WERI-Rb-1 (cell line): ENCODE data around the gene OAF.

Source experiments
- DNase-seq: peaks from one replicate; pipeline ENCODE4 v3.0.0-alpha.2; 2020
- H3K27ac ChIP-seq: fragments of 250-450 bp; sonication (Bioruptor Pico); 2 replicates; pipeline ENCODE4 v1.5.1; 2020; ENCODE audit warnings: mild to moderate bottlenecking, moderate library complexity
- H3K27me3 ChIP-seq: fragments of 250-450 bp; sonication (Bioruptor Pico); 2 replicates; pipeline ENCODE4 v1.5.1; 2021; ENCODE audit warnings: mild to moderate bottlenecking, low read depth, moderate library complexity; ENCODE audit not compliant: insufficient read depth, severe bottlenecking
- H3K36me3 ChIP-seq: fragments of 250-450 bp; sonication (Bioruptor Pico); 2 replicates; pipeline ENCODE4 v1.5.1; 2020; ENCODE audit warnings: mild to moderate bottlenecking, moderate library complexity
- H3K4me3 ChIP-seq: 2 replicates; pipeline ENCODE4 v1.5.1; 2011; ENCODE audit warnings: low read depth, mild to moderate bottlenecking, control low read depth, low read length
- H3K9me3 ChIP-seq: fragments of 250-450 bp; sonication (Bioruptor Pico); 2 replicates; pipeline ENCODE4 v1.5.1; 2021; ENCODE audit warnings: mild to moderate bottlenecking, moderate library complexity; ENCODE audit not compliant: severe bottlenecking
- TF ChIP-seq, protein P1 (sequence below): IDR thresholded peaks from 2 replicates; pipeline ENCODE4 v1.5.1; 2011; ENCODE audit warnings: low read depth, mild to moderate bottlenecking, control low read depth, inconsistent platforms, low read length

The OAF gene

DNA sequence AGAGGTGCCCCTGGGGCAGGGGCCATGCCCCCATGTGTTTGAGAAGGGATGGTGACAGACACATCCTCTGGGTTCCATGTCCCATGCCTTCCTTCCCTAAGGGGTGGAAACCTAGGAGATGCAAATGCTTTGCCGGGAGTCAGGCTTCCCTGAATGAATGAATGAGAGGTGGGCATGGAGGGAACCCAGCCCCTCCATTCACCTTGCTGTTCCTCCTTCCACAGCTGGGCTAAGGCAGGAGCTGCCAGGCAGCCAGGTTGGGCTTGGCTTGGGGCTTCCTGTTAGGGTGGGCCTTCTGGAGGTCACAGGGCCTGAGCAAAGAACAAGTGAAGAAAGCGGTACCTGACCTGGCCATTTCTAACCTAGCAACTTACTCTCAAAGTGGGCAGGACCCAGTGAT is 30.0 kb downstream of the OAF start:
- no peak overlapping the region for H3K4me3 ChIP-seq
- DNase-seq = no peak

DNA sequence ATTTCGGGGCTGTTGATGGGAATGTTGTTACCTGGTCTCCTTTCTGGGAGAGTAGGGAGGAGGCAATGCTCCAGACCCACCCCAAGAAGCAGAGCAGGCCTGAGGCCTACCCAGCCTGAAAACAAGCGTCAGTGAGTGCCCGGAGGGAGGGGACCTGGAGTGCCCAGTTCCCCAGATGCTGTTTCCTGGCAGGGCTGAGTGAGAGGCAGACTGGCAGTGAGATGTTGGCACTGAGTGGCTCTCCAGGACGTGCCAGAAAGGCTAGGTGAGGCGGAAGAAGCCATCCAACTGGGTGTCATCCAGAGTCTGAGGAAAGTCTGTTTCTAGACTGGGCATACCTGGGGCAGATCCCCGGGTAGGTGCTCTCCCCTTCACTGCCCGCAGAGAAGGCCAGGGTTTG is 30.4 kb downstream of the OAF start:
- Histone ChIP-seq H3K9me3 (no peaks in the 10 kb centered on the region), H3K36me3 (no peaks in the 10 kb centered on the region), H3K27me3 (no peaks in the 10 kb centered on the region), H3K4me3 (no peak overlapping the region), H3K27ac (no peak overlapping the region)
- TF ChIP-seq, protein P1, sequence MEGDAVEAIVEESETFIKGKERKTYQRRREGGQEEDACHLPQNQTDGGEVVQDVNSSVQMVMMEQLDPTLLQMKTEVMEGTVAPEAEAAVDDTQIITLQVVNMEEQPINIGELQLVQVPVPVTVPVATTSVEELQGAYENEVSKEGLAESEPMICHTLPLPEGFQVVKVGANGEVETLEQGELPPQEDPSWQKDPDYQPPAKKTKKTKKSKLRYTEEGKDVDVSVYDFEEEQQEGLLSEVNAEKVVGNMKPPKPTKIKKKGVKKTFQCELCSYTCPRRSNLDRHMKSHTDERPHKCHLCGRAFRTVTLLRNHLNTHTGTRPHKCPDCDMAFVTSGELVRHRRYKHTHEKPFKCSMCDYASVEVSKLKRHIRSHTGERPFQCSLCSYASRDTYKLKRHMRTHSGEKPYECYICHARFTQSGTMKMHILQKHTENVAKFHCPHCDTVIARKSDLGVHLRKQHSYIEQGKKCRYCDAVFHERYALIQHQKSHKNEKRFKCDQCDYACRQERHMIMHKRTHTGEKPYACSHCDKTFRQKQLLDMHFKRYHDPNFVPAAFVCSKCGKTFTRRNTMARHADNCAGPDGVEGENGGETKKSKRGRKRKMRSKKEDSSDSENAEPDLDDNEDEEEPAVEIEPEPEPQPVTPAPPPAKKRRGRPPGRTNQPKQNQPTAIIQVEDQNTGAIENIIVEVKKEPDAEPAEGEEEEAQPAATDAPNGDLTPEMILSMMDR = no peak
- DNase-seq = no peak

More for the DNA sequence above, 30.0 kb downstream of the OAF start:
- TF ChIP-seq, protein P1 = no peak
- Histone ChIP-seq H3K27me3 (no peaks in the 10 kb centered on the region), H3K27ac (no peak overlapping the region), H3K36me3 (no peaks in the 10 kb centered on the region), H3K9me3 (no peaks in the 10 kb centered on the region)

DNA sequence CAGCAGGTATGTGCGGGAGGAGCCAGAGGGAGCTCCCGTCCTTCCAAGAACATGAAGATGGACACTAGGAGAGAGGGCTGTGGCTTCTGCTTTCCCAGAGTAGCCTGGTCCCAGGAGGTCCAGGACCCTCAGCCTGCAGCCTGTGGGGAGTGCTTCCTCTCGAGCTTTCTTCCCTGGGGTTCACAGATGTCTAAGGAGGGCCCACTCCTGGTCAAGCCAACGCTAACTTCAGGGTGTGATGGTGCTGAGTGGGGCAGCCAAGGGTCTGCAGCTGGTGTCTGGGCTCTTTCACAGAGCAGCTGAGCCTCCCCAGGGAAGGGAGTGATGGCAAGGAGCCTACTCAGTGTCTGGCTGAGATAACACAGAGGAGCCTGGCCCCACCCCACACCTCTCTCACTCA is 32.4 kb downstream of the OAF start:
- no peak for DNase-seq
- H3K27me3 ChIP-seq = no peaks in the 10 kb centered on the region
- TF ChIP-seq, protein P1 = no peak

DNA sequence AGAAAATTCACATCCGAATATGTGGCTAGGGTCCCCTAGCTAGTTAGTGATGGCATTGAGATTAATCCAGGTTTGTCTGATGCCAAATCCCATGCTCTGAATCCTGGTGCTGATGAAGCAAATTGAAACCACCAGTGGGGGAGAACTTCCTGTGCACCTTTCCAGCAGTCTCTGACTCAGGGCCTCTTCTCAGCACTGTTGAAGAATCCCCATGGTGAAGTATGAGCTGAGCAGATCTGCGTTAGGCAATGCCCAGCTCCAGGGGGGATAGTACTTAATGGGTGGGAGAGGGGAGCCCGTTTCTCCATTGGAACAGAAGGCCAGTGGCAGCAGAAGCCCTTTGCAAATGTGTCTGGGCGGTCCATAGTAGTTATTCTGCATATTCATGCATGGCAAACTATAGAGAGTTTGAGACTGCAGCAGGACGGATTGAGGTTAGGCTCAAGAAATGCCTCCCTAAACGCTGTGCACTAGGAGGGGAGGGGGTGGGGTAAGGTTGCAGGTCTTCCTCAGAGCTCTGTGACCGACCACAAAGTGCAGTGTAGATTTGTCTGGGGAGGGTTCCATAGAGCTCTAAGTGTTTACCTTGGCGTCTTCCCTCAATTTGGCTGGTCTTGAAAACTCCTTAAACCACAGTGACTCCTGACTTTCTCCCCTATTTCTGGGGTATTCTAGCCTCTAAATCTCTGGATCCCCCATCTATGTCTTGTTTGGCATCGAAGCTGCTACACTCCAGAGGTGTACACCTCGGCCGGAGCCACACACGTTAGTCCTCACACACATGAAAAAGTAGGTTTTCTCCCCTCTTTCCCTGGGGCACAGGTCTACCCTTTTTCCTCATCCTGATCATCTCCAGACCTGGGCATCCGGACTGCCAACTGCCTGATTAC is 33.9 kb downstream of the OAF start:
- no peaks in the 10 kb centered on the region for H3K9me3 ChIP-seq
- H3K27ac ChIP-seq = no peak overlapping the region
- H3K4me3 ChIP-seq = no peak overlapping the region
- no peaks in the 10 kb centered on the region for H3K36me3 ChIP-seq
- TF ChIP-seq, protein P1 = no peak
- DNase-seq = no peak
- no peaks in the 10 kb centered on the region for H3K27me3 ChIP-seq

More for the DNA sequence above, 32.4 kb downstream of the OAF start:
- Histone ChIP-seq H3K27ac (no peak overlapping the region), H3K9me3 (no peaks in the 10 kb centered on the region), H3K4me3 (no peak overlapping the region), H3K36me3 (no peaks in the 10 kb centered on the region)

DNA sequence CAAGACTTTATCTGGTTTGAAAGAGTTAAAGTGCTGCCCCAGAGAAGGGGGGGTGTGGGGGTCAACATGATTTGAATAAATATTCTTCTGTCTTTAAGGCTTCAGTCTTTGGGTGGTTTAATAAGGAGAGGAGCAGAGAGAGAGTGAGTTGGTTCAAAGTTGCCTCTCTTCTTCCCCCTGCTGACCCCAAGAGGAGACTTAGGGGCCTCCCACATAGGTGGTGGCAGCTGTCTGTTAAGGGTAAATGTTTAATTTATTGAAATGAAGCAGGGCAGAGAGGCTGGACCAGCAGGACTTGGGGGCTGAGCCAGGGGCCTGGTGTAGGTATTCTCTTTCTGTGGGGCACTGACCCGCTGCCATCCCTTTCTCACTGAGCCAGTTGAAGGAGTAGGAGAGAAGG is 34.6 kb downstream of the OAF start:
- no peak overlapping the region for H3K27ac ChIP-seq
- no peak for DNase-seq
- H3K9me3 ChIP-seq = no peaks in the 10 kb centered on the region
- TF ChIP-seq, protein P1 = no peak
- H3K36me3 ChIP-seq = no peaks in the 10 kb centered on the region
- no peaks in the 10 kb centered on the region for H3K27me3 ChIP-seq
- no peak overlapping the region for H3K4me3 ChIP-seq
